Tibial nerve (tissue), 4 donors: ENCODE results near the gene ZWILCH. TPM values are rescaled to one million over a fixed set of nuclear protein-coding genes. Genes with fewer than 3 reads are reported as not detected.
A peak's percentile ranks its signal among the peaks of the same experiment; 100 is the strongest.
"Not testable (repeated sequence)": the region's sequence is repeated elsewhere in the genome, so short reads cannot be mapped to it uniquely, and the experiment has no call there.

Experiments
- DNase-seq, 2 donors: peaks; one replicate each; pipeline ENCODE4 v3.0.0-alpha.2; 2019; ENCODE audit warnings: low spot score in 2 of 2
- H3K27ac ChIP-seq, 4 donors: fragments of 200-600 bp; sonication (generic) in 3 of 4; one replicate each; pipeline ENCODE4 v1.5.1; 2017 to 2019; ENCODE audit warnings: mild to moderate bottlenecking in 1 of 4
- H3K27me3 ChIP-seq, 2 donors: fragments of 200-600 bp; sonication (generic) in 1 of 2; one replicate each; pipeline versions ENCODE4 v1.5.1 to v1.6.0; 2017 to 2019
- H3K36me3 ChIP-seq, 3 donors: fragments of 200-600 bp; sonication (generic); one replicate each; pipeline ENCODE4 v1.5.1; 2018 to 2019
- H3K4me1 ChIP-seq, 4 donors: fragments of 200-600 bp; sonication (generic) in 3 of 4; one replicate each; pipeline ENCODE4 v1.5.1; 2017 to 2019
- H3K4me3 ChIP-seq, 4 donors: fragments of 200-600 bp; sonication (generic) in 3 of 4; one replicate each; pipeline ENCODE4 v1.5.1; 2017 to 2019; ENCODE audit warnings: mild to moderate bottlenecking in 1 of 4, moderate library complexity in 1 of 4
- H3K9me3 ChIP-seq, 4 donors: fragments of 200-600 bp; sonication (generic) in 3 of 4; one replicate each; pipeline ENCODE4 v1.5.1; 2017 to 2019
- CTCF ChIP-seq, 5 experiments: fragments of 200-600 bp in 3 of 5; fragments of 450-650 bp in 2 of 5; sonication (generic) in 3 of 5; IDR thresholded peaks; one replicate each; pipeline ENCODE4 v1.5.1; 2016 to 2019; ENCODE audit warnings: antibody characterized with exemption in 5 of 5, mild to moderate bottlenecking in 3 of 5, moderate library complexity in 2 of 5
- EP300 ChIP-seq, 2 donors: sonication (generic); formaldehyde crosslinking; IDR thresholded peaks; one replicate each; pipeline ENCODE4 v1.6.1; 2017; ENCODE audit warnings: antibody characterized with exemption in 2 of 2, mild to moderate bottlenecking in 1 of 2
- POLR2A ChIP-seq, 2 donors: fragments of 450-650 bp; IDR thresholded peaks; one replicate each; pipeline ENCODE4 v1.6.1; 2017; ENCODE audit warnings: antibody characterized with exemption in 2 of 2, mild to moderate bottlenecking in 2 of 2, moderate library complexity in 2 of 2
- WGBS, 2 donors: methylation state at CpG; one replicate each; pipeline ENCODE4 v1.1.5; 2018; 5-methylcytosine and 5-hydroxymethylcytosine counted together
- total RNA-seq, 4 donors: library from RNA; depleted of rRNA; stranded (reverse); fragments of >200 nt; gene quantifications; one replicate each; pipeline ENCODE4 v1.1.0, GENCODE V29; 2016

The ZWILCH gene
- total RNA-seq: 1 to 10 TPM; 4.1 to 5.5 (median 4.2) TPM

GRCh38 chr15:66504563-66505429 is at the start of gene ZWILCH, which contains the start of gene RPL4:
TSS of gene ZWILCH (plus strand) at chr15:66505326. CDS start at chr15:66505339, 13 bp downstream.
TSS of gene RPL4 (minus strand) at chr15:66504855. CDS start at chr15:66504790, 65 bp downstream.
- Histone ChIP-seq H3K4me1 (peaks cover 0 to 37% (median 16%) of the 10 kb centered on the region in 4 donors), H3K36me3 (peaks cover 3 to 40% (median 18%) of the 10 kb centered on the region in 3 donors), H3K27me3 (no peaks in the 10 kb centered on the region), H3K27ac (peak within 1 kb of the TSS; percentile 82 to 95 (median 92)), H3K4me3 (peak within 1 kb of the TSS; percentile 74 to 97 (median 82)), H3K9me3 (no peaks in the 10 kb centered on the region)
- peak; percentile 84 to 86 for TF ChIP-seq POLR2A (IDR thresholded peaks at IDR 0.05)
- peak; percentile 71 to 94 for TF ChIP-seq EP300 (IDR thresholded peaks at IDR 0.05)
- TF ChIP-seq CTCF (IDR thresholded peaks at IDR 0.05): peak in 3 of 5 experiments; percentile 21 to 45 (median 31)
- WGBS, 2 donors: 0 to 1% methylated on average over 45 to 46 of the region's 46 CpGs
- DNase-seq: peak; percentile 53 to 69

- TF ChIP-seq EP300 (IDR thresholded peaks at IDR 0.05) (no peak), CTCF (IDR thresholded peaks at IDR 0.05) (no peak), POLR2A (IDR thresholded peaks at IDR 0.05) (no peak)
- H3K27me3 ChIP-seq: no peaks in the 10 kb centered on the region
- H3K9me3 ChIP-seq: no peaks in the 10 kb centered on the region
- H3K27ac ChIP-seq: no peak overlapping the region
- peaks cover 0 to 4% (median 0%) of the 10 kb centered on the region in 4 donors for H3K4me1 ChIP-seq
- peaks cover 0 to 19% (median 0%) of the 10 kb centered on the region in 3 donors for H3K36me3 ChIP-seq
- no peak overlapping the region for H3K4me3 ChIP-seq
- DNase-seq: no peak
- 73 to 83% methylated on average over 3 of the region's 3 CpGs for WGBS, 2 donors
These were observed 48.9 kb upstream of the ZWILCH start for GRCh38 chr15:66456211-66456610.

DNA sequence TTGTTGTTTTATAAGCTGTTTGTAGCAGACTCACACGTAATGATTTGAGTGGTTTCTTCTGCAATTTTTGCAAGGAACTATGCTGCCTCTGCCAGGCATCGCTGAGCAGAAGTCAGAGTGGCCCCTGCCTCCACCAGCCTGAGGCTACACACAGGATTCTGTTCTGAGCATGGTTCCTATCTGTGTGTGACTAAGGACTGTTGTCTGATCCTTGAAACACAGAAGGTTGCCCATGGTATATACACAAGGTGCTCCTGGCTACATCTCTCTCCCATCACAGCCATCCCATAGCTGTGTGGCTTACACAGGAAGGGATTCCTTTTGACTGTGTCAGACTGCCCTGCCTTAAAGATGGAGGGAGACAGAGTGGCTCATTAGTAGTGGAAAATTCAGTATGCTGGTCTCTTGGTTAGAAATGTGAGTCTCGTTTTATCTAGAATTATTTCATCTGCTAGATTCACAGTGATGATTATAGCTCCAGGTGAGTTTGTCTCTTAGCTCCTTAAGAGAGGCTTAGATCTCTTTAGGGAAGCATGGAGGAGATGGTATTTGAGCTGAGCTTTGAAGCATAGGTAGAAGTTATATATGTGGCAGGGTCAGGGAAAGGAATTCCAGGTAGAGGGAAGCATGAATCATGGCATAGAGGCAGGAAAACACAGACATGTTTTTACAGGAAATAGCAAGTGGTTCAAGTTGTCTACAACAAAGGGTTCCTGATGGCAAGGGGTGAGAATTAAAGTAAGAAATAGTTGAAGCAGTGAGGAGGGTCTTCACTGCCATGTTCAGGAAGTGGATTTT is 45.1 kb upstream of the ZWILCH start:
- no peak overlapping the region for H3K27ac ChIP-seq
- H3K9me3 ChIP-seq: no peaks in the 10 kb centered on the region
- DNase-seq: no peak
- no peak for TF ChIP-seq CTCF (IDR thresholded peaks at IDR 0.05)
- no peak for TF ChIP-seq POLR2A (IDR thresholded peaks at IDR 0.05)
- no peak for TF ChIP-seq EP300 (IDR thresholded peaks at IDR 0.05)
- H3K36me3 ChIP-seq: peaks cover 0 to 18% (median 0%) of the 10 kb centered on the region in 3 donors
- H3K27me3 ChIP-seq: no peaks in the 10 kb centered on the region
- H3K4me3 ChIP-seq: no peak overlapping the region
- 80 to 84% methylated on average over 3 of the region's 3 CpGs for WGBS, 2 donors
- H3K4me1 ChIP-seq: no peaks in the 10 kb centered on the region

- peaks cover 0 to 19% (median 0%) of the 10 kb centered on the region in 3 donors for H3K36me3 ChIP-seq
- not testable (repeated sequence) for H3K4me3 ChIP-seq, DNase-seq, H3K9me3 ChIP-seq, H3K27me3 ChIP-seq, H3K27ac ChIP-seq, H3K4me1 ChIP-seq
- 96 to 98% methylated on average over 6 of the region's 6 CpGs for WGBS, 2 donors
These were observed 43.8 kb upstream of the ZWILCH start for GRCh38 chr15:66461294-66461693.

GRCh38 chr15:66461917-66462316 is 43.2 kb upstream of the ZWILCH start:
- H3K27ac ChIP-seq: no peak overlapping the region
- H3K27me3 ChIP-seq: no peaks in the 10 kb centered on the region
- DNase-seq: no peak
- peaks cover 0 to 19% (median 0%) of the 10 kb centered on the region in 3 donors for H3K36me3 ChIP-seq
- 94 to 95% methylated on average over 2 of the region's 2 CpGs for WGBS, 2 donors
- no peak overlapping the region for H3K4me3 ChIP-seq
- no peaks in the 10 kb centered on the region for H3K9me3 ChIP-seq
- no peak for TF ChIP-seq EP300 (IDR thresholded peaks at IDR 0.05)
- TF ChIP-seq POLR2A (IDR thresholded peaks at IDR 0.05): no peak
- TF ChIP-seq CTCF (IDR thresholded peaks at IDR 0.05): no peak
- H3K4me1 ChIP-seq: no peaks in the 10 kb centered on the region
